ENCODE measurements around the gene TPSD1.

TPSD1 gene

GRCh38 chr16:1301562-1301961, 45.7 kb downstream of the TPSD1 start:
- TF ChIP-seq CTCF (conservative IDR thresholded peaks at IDR 0.05) = no peak
- H3K27ac ChIP-seq = no peak overlapping the region

GRCh38 chr16:1305823-1306222, 50.0 kb downstream of the TPSD1 start:
- TF ChIP-seq CTCF (conservative IDR thresholded peaks at IDR 0.05) = no peak
- no peak overlapping the region for H3K27ac ChIP-seq

- no peak for TF ChIP-seq CTCF (conservative IDR thresholded peaks at IDR 0.05)
Observed at GRCh38 chr16:1306334-1306733, 50.5 kb downstream of the TPSD1 start.

GRCh38 chr16:1308036-1308976, 52.4 kb downstream of the TPSD1 start:
- H3K27ac ChIP-seq = peak overlapping the region; percentile 96
- no peak for TF ChIP-seq CTCF (conservative IDR thresholded peaks at IDR 0.05)

More at GRCh38 chr16:1306334-1306733, 50.5 kb downstream of the TPSD1 start:
- H3K27ac ChIP-seq = no peak overlapping the region

All from VCaP (cell line).